Type B pancreatic cell (in vitro differentiated cells): ENCODE data around the gene TECR. TPM values are rescaled to one million over a fixed set of nuclear protein-coding genes. Genes with fewer than 3 reads are reported as not detected.

ENCODE experiments used
- DNase-seq: peaks from one replicate; pipeline ENCODE4 v3.0.0; 2021; ENCODE audit warnings: mixed read lengths; ENCODE audit not compliant: unreplicated experiment; ENCODE audit errors: extremely low spot score
- H3K27ac Mint-ChIP-seq: 2 replicates; pipeline ENCODE4 v1.8.0; 2021; ENCODE audit warnings: mild to moderate bottlenecking, mixed read lengths
- H3K27me3 Mint-ChIP-seq: 2 replicates; pipeline ENCODE4 v1.8.0; 2021; ENCODE audit warnings: mixed read lengths
- H3K36me3 Mint-ChIP-seq: 2 replicates; pipeline ENCODE4 v1.8.0; 2021; ENCODE audit warnings: mixed read lengths
- H3K4me1 Mint-ChIP-seq: one replicate; pipeline ENCODE4 v1.8.0; 2021; ENCODE audit warnings: mixed read lengths; ENCODE audit not compliant: unreplicated experiment
- H3K4me3 Mint-ChIP-seq: 2 replicates; pipeline ENCODE4 v1.8.0; 2021; ENCODE audit warnings: mild to moderate bottlenecking, mixed read lengths
- H3K9me3 Mint-ChIP-seq: 2 replicates; pipeline ENCODE4 v1.8.0; 2021; ENCODE audit warnings: mixed read lengths
- CTCF ChIP-seq: fragments of 200-600 bp; sonication (generic); conservative IDR thresholded peaks from 2 replicates; pipeline ENCODE4 v1.5.0; 2021; ENCODE audit warnings: antibody characterized with exemption, mild to moderate bottlenecking
- total RNA-seq: library from RNA; stranded (reverse); gene quantifications from 2 replicates; pipeline ENCODE4 v1.2.1, GENCODE V29; 2021; ENCODE audit warnings: low replicate concordance

TECR gene
- total RNA-seq, 1 donor from 2014 or later = 171 TPM

DNA sequence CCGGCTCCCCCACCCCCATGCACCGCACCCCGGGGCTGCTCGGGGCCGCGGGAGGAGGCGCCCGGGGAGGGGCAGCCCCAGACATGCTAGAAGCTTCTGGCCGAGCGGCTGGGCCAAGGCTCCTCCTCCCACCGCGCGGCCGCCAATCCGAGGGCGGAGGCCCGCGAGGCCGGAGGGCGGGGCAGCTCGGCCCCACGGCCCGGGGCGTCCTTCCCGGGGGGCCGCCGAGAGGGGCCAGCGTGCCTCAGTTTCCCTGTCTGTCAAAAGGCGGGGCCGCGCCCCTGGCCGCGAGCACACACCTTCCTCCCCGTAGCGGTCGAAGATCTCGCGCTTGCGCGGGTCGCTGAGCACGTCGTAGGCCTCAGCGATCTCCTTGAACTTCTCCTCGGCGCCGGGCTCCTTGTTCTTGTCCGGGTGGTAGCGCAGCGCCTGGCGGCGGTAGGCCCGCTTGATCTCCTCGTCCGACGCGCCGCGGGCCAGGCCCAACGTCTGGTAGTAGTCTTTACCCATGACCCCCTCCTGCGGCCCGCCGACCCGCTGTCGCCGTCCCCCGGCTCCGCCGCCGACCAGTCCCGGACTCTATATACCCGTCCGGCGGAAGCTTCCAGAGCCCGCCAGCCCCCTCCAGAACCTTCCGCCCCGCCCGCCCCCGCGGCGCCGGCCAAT is 11.4 kb upstream of the TECR start, which contains the start of gene DNAJB1:
DNAJB1 (minus strand) TSS at position 558 of the 666 bp plus-strand sequence; CDS start at position 510, 48 bp downstream.
- peak within 1 kb of the TSS; percentile 94 for H3K4me3 Mint-ChIP-seq
- no peaks in the 10 kb centered on the region for H3K9me3 Mint-ChIP-seq
- no peaks in the 10 kb centered on the region for H3K27me3 Mint-ChIP-seq
- H3K36me3 Mint-ChIP-seq = peaks cover 24% of the 10 kb centered on the region
- H3K4me1 Mint-ChIP-seq = peaks cover 37% of the 10 kb centered on the region
- peak; percentile 80 for DNase-seq
- peak within 1 kb of the TSS; percentile 96 for H3K27ac Mint-ChIP-seq
- TF ChIP-seq CTCF = no peak

DNA sequence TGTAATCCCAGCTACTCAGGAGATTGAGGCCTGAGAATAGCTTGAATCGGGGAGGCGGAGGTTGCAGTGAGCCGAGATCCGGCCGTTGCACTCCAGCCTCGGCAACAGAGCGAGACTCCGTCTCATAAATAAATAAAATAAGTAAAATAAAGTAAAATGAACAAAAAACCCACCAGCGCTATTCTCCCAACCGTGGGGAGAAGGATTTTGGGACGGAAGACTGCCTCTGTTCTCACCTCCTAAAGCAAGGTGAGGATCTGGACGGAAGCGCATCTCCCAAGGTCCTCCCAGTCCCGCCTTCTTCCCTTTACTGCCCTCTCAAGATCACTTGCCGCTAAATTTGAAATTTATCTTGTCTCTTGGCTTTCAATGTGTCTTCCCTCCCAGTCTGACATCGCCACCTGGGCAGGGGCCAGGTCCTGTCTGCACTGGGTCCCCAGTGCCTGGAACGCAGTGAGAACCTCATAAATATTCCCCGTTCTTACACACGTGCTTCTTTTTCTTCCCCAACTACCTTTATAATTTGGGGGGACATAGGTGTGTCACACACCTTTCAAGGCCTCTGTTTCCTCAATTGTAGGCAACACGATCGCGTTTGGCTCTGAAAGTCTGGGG is 10.0 kb upstream of the TECR start:
- H3K36me3 Mint-ChIP-seq = peaks cover 24% of the 10 kb centered on the region
- H3K4me1 Mint-ChIP-seq = peaks cover 34% of the 10 kb centered on the region
- peak overlapping the region; percentile 96 for H3K27ac Mint-ChIP-seq
- no peak for TF ChIP-seq CTCF
- H3K9me3 Mint-ChIP-seq = no peaks in the 10 kb centered on the region
- H3K27me3 Mint-ChIP-seq = no peaks in the 10 kb centered on the region
- DNase-seq = no peak
- H3K4me3 Mint-ChIP-seq = peak overlapping the region; percentile 70

DNA sequence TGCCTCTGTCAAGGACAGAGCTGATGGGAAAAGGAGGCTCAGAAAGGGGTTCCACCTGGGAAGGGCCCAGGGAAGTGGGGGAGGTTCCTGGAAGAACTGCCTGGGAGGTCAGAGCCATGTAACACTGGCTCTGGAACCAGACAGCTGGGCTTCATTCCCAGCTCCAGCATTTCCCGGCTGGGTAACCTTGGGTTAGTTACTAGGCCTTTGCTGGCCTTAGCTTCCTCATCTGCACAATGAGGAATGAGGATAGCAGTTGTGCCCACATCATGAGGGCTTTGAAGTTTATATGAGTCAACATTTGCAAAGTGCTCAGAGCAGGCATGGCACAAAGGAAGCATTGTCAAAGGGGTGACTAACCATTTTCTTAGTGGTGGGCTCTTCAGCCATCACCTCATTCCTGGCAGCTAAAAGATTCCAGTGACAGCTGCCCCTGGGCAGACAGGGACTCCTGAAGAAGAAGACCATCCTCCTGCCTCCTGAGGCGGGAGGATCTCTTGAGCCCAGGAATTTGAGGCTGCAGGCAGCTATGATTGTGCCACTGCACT is 9.5 kb upstream of the TECR start:
- Mint-ChIP-seq H3K27ac (peak overlapping the region; percentile 81), H3K4me3 (peak overlapping the region; percentile 70), H3K4me1 (peaks cover 28% of the 10 kb centered on the region), H3K27me3 (no peaks in the 10 kb centered on the region), H3K36me3 (peaks cover 19% of the 10 kb centered on the region), H3K9me3 (no peaks in the 10 kb centered on the region)
- no peak for TF ChIP-seq CTCF
- DNase-seq = no peak

DNA sequence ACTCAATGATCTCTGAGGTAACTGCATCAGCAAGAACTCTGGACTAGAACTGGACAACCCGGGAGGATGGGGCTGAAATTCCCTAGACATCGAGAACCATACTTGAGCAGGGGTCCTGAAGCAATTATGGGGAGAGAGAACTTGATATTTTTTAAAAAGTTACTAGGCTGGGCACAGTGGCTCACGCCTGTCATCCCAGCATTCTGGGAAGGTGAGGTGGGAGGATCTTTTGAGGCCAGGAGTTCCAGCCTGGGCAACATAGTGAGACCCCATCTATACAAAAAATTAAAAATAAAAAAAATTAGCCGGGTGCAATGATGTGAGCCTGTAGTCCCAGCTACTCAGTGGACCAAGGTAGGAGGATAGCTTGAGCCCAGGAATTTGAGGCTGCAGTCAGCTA is 8.9 kb upstream of the TECR start:
- H3K4me1 Mint-ChIP-seq = peaks cover 22% of the 10 kb centered on the region
- H3K9me3 Mint-ChIP-seq = no peaks in the 10 kb centered on the region
- TF ChIP-seq CTCF = no peak
- no peak overlapping the region for H3K4me3 Mint-ChIP-seq
- H3K27me3 Mint-ChIP-seq = no peaks in the 10 kb centered on the region
- peaks cover 13% of the 10 kb centered on the region for H3K36me3 Mint-ChIP-seq
- DNase-seq = no peak
- no peak overlapping the region for H3K27ac Mint-ChIP-seq

- no peak for TF ChIP-seq CTCF
- no peak for DNase-seq
- Mint-ChIP-seq H3K9me3 (no peaks in the 10 kb centered on the region), H3K27ac (peak overlapping the region; percentile 84), H3K4me1 (peaks cover 13% of the 10 kb centered on the region), H3K36me3 (no peaks in the 10 kb centered on the region), H3K27me3 (no peaks in the 10 kb centered on the region), H3K4me3 (peak overlapping the region; percentile 53)
Observed at GRCh38 chr19:14525729-14526128, 3.7 kb upstream of the TECR start.
